Brain microvascular endothelial cell (primary cell): ENCODE measurements around the gene MS4A8.
"Not testable (repeated sequence)": the region's sequence is repeated elsewhere in the genome, so short reads cannot be mapped to it uniquely, and the experiment has no call there.

Experiments used
- DNase-seq: peaks from one replicate; pipeline ENCODE4 v3.0.0-alpha.2; 2020
- H3K27ac ChIP-seq: fragments of 250-450 bp; sonication (Bioruptor Pico); 2 replicates; pipeline ENCODE4 v1.5.1; 2020; ENCODE audit warnings: mild to moderate bottlenecking, moderate library complexity
- H3K27me3 ChIP-seq: fragments of 250-450 bp; sonication (Bioruptor Pico); replicated peaks from 2 replicates; pipeline ENCODE4 v1.5.1; 2020; ENCODE audit warnings: mild to moderate bottlenecking
- H3K36me3 ChIP-seq: fragments of 250-450 bp; sonication (Bioruptor Pico); replicated peaks from 2 replicates; pipeline ENCODE4 v1.5.1; 2020; ENCODE audit warnings: mild to moderate bottlenecking
- H3K4me3 ChIP-seq: 2 replicates; pipeline ENCODE4 v1.5.1; 2011; ENCODE audit warnings: low read depth, mild to moderate bottlenecking, control low read depth, low read length, moderate library complexity
- in situ Hi-C: cut with HindIII; loops from 2 replicates; pipeline ENCODE4 v1.10.0; 2017; ENCODE audit warnings: low sequenced_read_pairs, low pct_ligation_motif_present
- TF ChIP-seq, protein P1 (sequence below): IDR thresholded peaks from 2 replicates; pipeline ENCODE4 v1.5.1; 2011; ENCODE audit warnings: low read depth, mild to moderate bottlenecking, moderate library complexity, low read length, control low read depth, inconsistent platforms; ENCODE audit errors: missing control alignments

The MS4A8 gene

DNA sequence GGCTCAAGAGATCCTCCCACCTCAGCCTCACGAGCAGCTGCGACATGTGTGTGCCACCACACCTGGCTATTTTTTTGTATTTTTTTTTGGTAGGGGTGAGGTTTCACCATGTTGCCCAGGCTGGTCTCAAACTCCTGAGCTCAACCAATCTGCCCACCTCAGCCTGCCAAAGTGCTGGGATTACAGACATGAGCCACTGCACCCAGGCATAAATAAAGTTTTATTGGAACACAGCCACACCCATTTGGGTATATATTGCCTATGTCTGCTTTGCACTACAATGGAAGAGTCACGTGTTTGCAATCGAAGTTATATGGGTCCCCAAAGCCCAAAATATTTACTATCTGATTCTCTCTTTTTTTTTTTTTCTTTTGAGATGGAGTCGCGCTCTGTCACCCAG lies 55.5 kb downstream of the MS4A8 start:
- no peak for DNase-seq
- no peak overlapping the region for H3K4me3 ChIP-seq
- in situ Hi-C loops, result no loop called here
- TF ChIP-seq, protein P1, sequence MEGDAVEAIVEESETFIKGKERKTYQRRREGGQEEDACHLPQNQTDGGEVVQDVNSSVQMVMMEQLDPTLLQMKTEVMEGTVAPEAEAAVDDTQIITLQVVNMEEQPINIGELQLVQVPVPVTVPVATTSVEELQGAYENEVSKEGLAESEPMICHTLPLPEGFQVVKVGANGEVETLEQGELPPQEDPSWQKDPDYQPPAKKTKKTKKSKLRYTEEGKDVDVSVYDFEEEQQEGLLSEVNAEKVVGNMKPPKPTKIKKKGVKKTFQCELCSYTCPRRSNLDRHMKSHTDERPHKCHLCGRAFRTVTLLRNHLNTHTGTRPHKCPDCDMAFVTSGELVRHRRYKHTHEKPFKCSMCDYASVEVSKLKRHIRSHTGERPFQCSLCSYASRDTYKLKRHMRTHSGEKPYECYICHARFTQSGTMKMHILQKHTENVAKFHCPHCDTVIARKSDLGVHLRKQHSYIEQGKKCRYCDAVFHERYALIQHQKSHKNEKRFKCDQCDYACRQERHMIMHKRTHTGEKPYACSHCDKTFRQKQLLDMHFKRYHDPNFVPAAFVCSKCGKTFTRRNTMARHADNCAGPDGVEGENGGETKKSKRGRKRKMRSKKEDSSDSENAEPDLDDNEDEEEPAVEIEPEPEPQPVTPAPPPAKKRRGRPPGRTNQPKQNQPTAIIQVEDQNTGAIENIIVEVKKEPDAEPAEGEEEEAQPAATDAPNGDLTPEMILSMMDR, result no peak
- no peaks in the 10 kb centered on the region for H3K36me3 ChIP-seq
- no peak overlapping the region for H3K27ac ChIP-seq
- peaks cover 2% of the 10 kb centered on the region for H3K27me3 ChIP-seq

DNA sequence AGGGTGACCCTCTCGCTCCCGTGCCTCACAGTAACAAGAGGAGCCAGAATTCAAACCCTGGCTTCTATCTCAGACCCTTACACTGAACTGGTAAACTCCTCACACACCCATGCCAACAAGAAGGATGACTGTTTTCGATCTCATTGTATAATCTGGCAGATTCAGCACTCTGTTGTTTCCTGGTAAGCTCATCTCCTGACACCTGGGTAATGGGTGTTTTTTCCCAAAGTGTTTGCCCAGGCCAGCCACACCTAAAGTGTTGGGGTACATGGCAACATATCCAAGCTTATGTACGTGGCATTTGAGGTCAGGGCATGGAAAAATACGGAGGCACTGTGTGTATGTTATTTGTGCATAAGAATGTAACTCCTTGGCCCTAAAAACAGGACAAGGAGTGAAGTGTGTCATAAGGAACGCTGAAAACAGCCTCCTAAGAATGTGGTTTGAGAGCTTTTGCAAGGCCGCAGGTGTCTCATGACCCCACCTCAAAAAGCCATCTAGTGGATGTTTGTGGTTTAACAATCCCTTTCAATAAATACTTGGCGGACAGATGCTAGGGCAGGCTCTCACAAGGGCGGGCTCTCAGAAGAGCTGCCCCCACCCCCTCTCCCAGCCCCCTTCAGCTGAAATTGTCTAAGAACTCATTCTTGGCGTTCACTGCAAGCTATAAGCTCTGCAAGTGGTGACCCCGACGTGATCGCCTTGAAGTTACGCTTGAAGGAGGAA lies 57.1 kb downstream of the MS4A8 start, which contains the start of gene MS4A15:
TSS of gene MS4A15 (plus strand) at position 561 of the 726 bp plus-strand sequence. CDS start 6,867 bp downstream, outside the sequence.
- Histone ChIP-seq H3K36me3 (no peaks in the 10 kb centered on the region), H3K27ac (no peak within 1 kb of the TSS), H3K27me3 (peaks cover 2% of the 10 kb centered on the region), H3K4me3 (no peak within 1 kb of the TSS)
- TF ChIP-seq, protein P1, result peak; percentile 29
- in situ Hi-C loops, result no loop called here
- no peak for DNase-seq

DNA sequence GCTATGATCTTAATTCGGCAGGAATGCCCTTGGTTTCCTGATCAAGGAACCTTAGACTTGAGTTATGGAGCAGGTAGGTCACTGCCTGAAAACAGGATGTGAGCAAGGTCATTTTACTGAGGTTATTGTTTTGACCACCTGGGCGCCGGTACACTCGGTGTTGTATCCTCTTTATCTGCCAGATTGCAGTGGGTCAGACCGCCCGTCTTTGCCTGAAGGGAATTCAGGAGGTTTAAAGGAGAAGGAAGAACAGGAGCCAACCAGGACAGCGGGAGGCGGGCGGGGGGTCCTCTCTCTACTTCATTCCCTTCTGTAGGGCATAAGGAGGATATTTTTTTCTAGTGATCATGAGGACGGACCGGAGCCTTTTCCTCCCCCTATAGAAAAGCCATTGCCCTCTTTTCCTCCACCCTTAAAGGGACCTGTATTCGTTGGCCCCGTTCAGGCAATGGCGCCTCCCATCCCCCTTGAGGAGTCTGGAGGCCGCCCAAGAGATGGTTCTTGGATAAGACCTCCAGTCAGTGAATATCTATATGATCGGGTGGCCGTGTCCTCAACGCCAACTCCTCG lies 57.9 kb downstream of the MS4A8 start:
- DNase-seq, result no peak
- Histone ChIP-seq H3K36me3 (no peaks in the 10 kb centered on the region), H3K4me3 (no peak overlapping the region), H3K27ac (no peak overlapping the region), H3K27me3 (peaks cover 2% of the 10 kb centered on the region)
- in situ Hi-C loops, result no loop called here
- TF ChIP-seq, protein P1, result no peak

DNA sequence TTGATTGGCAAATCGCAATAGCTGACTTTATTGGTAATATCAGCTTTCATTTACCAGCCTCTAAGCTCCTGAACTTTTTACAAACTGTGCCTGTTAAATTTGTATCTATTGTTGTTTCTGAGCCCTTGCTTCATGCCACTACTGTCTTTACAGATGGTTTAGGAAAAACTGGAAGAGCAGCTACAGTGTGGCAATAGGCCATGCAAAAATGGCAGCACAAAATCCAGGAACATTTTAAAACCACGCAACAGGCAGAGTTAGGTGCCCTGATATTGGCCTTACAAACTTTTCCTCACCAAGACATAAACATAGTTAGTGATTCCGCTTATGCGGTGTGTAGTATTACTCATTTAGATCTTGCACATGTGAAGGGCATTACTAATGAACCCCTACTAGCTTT lies 59.3 kb downstream of the MS4A8 start:
- H3K27ac ChIP-seq, in situ Hi-C loops: not testable (repeated sequence)

DNA sequence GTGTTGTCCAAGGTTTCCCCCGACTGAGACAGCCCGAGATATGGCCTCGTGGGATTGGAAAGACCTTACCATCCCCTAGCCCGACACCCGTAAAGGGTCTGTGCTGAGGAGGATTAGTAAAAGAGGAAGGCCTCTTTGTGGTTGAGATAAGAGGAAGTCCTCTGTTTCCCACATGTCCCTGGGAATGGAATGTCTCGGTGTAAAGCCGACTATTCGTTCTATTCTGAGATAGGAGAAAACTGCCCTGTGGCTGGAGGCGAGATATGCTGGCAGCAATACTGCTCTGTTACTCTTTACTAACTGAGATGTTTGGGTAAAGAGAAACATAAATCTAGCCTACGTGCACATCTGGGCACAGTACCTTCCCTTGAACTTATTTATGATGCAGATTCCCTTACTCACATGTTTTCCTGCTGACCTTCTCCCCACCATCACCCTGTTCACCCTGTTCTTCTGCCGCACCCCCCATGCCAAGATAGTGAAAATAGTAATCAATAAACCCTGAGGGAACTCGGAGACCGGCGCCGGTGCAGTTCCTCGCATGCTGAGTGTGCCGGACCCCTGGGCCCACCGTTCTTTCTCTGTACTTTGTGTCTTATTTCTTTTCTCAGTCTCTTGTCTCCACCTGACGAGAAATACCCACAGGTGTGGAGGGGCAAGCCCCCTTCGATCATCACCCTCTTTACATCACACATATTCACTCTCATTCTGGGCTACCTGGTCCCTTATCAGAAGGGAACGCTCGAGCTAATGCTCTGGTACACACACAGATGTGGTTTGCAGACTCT lies 60.2 kb downstream of the MS4A8 start:
- H3K27ac ChIP-seq, in situ Hi-C loops, H3K4me3 ChIP-seq, H3K27me3 ChIP-seq, H3K36me3 ChIP-seq, DNase-seq: not testable (repeated sequence)

More for the DNA sequence above, 59.3 kb downstream of the MS4A8 start:
- H3K4me3 ChIP-seq, DNase-seq, H3K36me3 ChIP-seq, H3K27me3 ChIP-seq: not testable (repeated sequence)

DNA sequence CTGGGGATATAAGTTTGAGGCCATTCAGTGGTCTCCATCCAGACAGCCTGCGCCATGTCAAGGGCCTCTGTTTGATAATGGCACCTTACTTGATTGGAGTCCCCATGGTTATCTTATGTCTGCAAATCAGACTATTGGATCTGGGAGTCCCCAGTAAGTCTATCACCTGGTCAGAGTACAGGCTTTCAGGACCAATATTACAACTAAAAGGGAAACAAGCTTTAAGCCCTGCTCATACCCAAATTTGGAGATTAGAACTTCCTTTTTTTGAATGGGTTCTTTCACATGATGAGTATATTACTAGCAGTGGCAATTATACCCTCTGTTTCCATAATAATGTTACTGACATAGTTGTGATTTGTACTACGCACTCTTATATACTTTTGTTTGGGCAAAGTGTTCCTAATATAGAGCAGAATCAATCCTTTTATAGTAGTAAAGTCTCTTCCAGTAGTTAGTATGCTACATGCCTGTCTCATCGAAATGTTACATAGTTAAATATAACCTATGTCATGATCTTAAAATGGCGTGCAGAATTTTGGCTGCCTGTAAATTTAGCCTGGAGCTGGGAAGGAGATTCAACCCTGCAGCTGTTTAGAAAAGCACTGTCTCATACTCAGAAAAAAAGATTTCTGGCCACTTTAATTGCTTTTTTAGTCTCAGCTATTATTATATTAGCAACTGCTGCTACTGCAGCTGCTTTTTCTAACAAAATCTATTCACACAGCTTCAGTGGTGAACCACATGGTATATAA lies 62.2 kb downstream of the MS4A8 start:
- Histone ChIP-seq H3K27me3 (peaks cover 4% of the 10 kb centered on the region), H3K4me3 (no peak overlapping the region), H3K27ac (no peak overlapping the region), H3K36me3 (no peaks in the 10 kb centered on the region)
- DNase-seq, result no peak
- in situ Hi-C loops, result no loop called here
- TF ChIP-seq, protein P1, result no peak
